ENCODE measurements around the gene TMX4.
"Not testable (repeated sequence)": the region's sequence is repeated elsewhere in the genome, so short reads cannot be mapped to it uniquely, and the experiment has no call there.

The TMX4 gene

GRCh38 chr20:7967199-7967844, 52.2 kb downstream of the TMX4 start:
- Histone ChIP-seq H3K4me1 (ENCODE audit: control insufficient read depth, insufficient read depth, low read length) (no peaks in the 10 kb centered on the region), H3K9ac (ENCODE audit: low read depth, low read length) (no peak overlapping the region), H3K36me3 (ENCODE audit: control insufficient read depth, insufficient read depth, low read length) (no peaks in the 10 kb centered on the region), H3K27me3 (ENCODE audit: control insufficient read depth, insufficient read depth, low read length) (no peaks in the 10 kb centered on the region), H3K9me3 (ENCODE audit: control insufficient read depth, insufficient read depth, low read length) (no peaks in the 10 kb centered on the region), H3K4me3 (ENCODE audit: low read depth, low read length) (no peak overlapping the region), H3K27ac (ENCODE audit: low read depth, low read length) (no peak overlapping the region)

- H3K9me3 ChIP-seq (ENCODE audit: control insufficient read depth, insufficient read depth, low read length), result no peaks in the 10 kb centered on the region
- no peak overlapping the region for H3K9ac ChIP-seq (ENCODE audit: low read depth, low read length)
- H3K4me3 ChIP-seq (ENCODE audit: low read depth, low read length), result no peak overlapping the region
These were observed 53.4 kb downstream of the TMX4 start for GRCh38 chr20:7966176-7966575.

GRCh38 chr20:7959484-7959883, 60.1 kb downstream of the TMX4 start:
- Histone ChIP-seq H3K27me3 (ENCODE audit: control insufficient read depth, insufficient read depth, low read length) (no peaks in the 10 kb centered on the region), H3K4me3 (ENCODE audit: low read depth, low read length) (no peak overlapping the region), H3K4me1 (ENCODE audit: control insufficient read depth, insufficient read depth, low read length) (no peaks in the 10 kb centered on the region), H3K9ac (ENCODE audit: low read depth, low read length) (no peak overlapping the region), H3K36me3 (ENCODE audit: control insufficient read depth, insufficient read depth, low read length) (no peaks in the 10 kb centered on the region), H3K9me3 (ENCODE audit: control insufficient read depth, insufficient read depth, low read length) (peaks cover 15% of the 10 kb centered on the region), H3K27ac (ENCODE audit: low read depth, low read length) (no peak overlapping the region)

More at GRCh38 chr20:7966176-7966575, 53.4 kb downstream of the TMX4 start:
- H3K36me3 ChIP-seq (ENCODE audit: control insufficient read depth, insufficient read depth, low read length), result no peaks in the 10 kb centered on the region
- no peaks in the 10 kb centered on the region for H3K27me3 ChIP-seq (ENCODE audit: control insufficient read depth, insufficient read depth, low read length)
- no peak overlapping the region for H3K27ac ChIP-seq (ENCODE audit: low read depth, low read length)
- H3K4me1 ChIP-seq (ENCODE audit: control insufficient read depth, insufficient read depth, low read length), result no peaks in the 10 kb centered on the region

DNA sequence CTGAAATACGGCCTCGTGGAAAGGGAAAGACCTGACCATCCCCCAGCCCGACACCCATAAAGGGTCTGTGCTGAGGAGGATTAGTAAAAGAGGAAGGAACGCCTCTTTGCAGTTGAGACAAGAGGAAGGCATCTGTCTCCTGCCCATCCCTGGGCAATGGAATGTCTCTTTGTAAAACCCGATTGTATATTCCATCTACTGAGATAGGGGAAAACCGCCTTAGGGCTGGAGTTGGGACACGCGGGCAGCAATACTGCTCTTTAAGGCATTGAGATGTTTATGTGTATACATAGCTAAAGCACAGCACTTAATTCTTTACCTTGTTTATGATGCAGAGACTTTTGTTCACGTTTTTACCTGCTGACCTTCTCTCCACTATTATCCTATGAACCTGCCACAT, 63.0 kb downstream of the TMX4 start:
- not testable (repeated sequence) for H3K9ac ChIP-seq (ENCODE audit: low read depth, low read length); H3K36me3 ChIP-seq (ENCODE audit: control insufficient read depth, insufficient read depth, low read length); H3K27me3 ChIP-seq (ENCODE audit: control insufficient read depth, insufficient read depth, low read length); H3K4me3 ChIP-seq (ENCODE audit: low read depth, low read length); H3K4me1 ChIP-seq (ENCODE audit: control insufficient read depth, insufficient read depth, low read length); H3K27ac ChIP-seq (ENCODE audit: low read depth, low read length)
- peaks cover 15% of the 10 kb centered on the region for H3K9me3 ChIP-seq (ENCODE audit: control insufficient read depth, insufficient read depth, low read length)

DNA sequence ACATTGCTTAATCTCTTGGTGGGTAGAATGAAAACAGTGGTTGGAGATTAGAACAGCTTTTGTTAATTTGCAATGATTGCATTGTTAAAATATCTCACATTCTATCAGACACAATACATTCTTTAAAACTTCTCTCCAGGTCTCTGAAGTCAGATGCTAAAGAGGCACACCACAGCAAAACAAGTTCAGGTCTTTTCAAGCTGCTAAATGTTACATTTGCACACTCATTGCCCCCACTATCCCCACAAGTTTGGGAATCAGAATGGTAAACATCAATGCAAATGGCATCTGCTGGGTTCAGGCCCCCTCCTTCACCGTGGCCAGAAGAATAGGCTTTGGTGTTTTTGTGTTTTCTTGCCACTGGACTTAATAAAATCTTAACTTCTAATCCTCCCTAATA, 69.2 kb downstream of the TMX4 start:
- Histone ChIP-seq H3K27me3 (ENCODE audit: control insufficient read depth, insufficient read depth, low read length) (no peaks in the 10 kb centered on the region), H3K9me3 (ENCODE audit: control insufficient read depth, insufficient read depth, low read length) (peaks cover 14% of the 10 kb centered on the region; the same call in 1 of the 2 replicates), H3K36me3 (ENCODE audit: control insufficient read depth, insufficient read depth, low read length) (no peaks in the 10 kb centered on the region), H3K4me1 (ENCODE audit: control insufficient read depth, insufficient read depth, low read length) (no peaks in the 10 kb centered on the region), H3K9ac (ENCODE audit: low read depth, low read length) (no peak overlapping the region), H3K4me3 (ENCODE audit: low read depth, low read length) (no peak overlapping the region), H3K27ac (ENCODE audit: low read depth, low read length) (peak overlapping the region; percentile 26)

- no peak overlapping the region for H3K4me3 ChIP-seq (ENCODE audit: low read depth, low read length)
- H3K4me1 ChIP-seq (ENCODE audit: control insufficient read depth, insufficient read depth, low read length), result no peaks in the 10 kb centered on the region
- H3K9me3 ChIP-seq (ENCODE audit: control insufficient read depth, insufficient read depth, low read length), result peaks cover 26% of the 10 kb centered on the region
- no peak overlapping the region for H3K27ac ChIP-seq (ENCODE audit: low read depth, low read length)
- H3K36me3 ChIP-seq (ENCODE audit: control insufficient read depth, insufficient read depth, low read length), result no peaks in the 10 kb centered on the region
- no peaks in the 10 kb centered on the region for H3K27me3 ChIP-seq (ENCODE audit: control insufficient read depth, insufficient read depth, low read length)
- no peak overlapping the region for H3K9ac ChIP-seq (ENCODE audit: low read depth, low read length)
These were observed 75.7 kb downstream of the TMX4 start for GRCh38 chr20:7943891-7944290.

DNA sequence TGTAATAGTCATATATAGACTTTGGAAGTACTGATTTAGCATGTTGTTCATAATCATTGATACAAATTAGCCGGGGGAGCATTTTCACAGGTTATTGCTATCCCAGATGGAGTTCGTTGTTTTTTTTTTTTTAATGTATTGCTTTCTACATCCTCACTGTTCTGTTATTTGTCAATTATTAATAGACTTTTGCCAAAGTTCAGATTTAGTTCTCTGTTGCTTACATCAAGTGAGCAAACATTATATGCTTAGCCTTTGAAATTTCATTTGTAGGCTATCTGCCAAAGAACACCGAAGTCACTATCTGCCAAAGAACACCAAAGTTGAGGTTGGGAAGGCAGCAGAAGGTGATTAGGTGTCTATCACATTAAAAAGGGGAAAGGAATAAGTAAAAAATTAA, 79.2 kb downstream of the TMX4 start, which contains the start of gene HAO1:
Gene HAO1, minus strand, starts transcription at position 118 of the 400 bp plus-strand sequence. Its CDS starts 36 bp downstream, at position 82.
- Histone ChIP-seq H3K9ac (ENCODE audit: low read depth, low read length) (no peak within 1 kb of the TSS), H3K9me3 (ENCODE audit: control insufficient read depth, insufficient read depth, low read length) (peaks cover 12% of the 10 kb centered on the region), H3K27me3 (ENCODE audit: control insufficient read depth, insufficient read depth, low read length) (no peaks in the 10 kb centered on the region), H3K27ac (ENCODE audit: low read depth, low read length) (no peak within 1 kb of the TSS), H3K4me1 (ENCODE audit: control insufficient read depth, insufficient read depth, low read length) (no peaks in the 10 kb centered on the region), H3K4me3 (ENCODE audit: low read depth, low read length) (no peak within 1 kb of the TSS), H3K36me3 (ENCODE audit: control insufficient read depth, insufficient read depth, low read length) (no peaks in the 10 kb centered on the region)

DNA sequence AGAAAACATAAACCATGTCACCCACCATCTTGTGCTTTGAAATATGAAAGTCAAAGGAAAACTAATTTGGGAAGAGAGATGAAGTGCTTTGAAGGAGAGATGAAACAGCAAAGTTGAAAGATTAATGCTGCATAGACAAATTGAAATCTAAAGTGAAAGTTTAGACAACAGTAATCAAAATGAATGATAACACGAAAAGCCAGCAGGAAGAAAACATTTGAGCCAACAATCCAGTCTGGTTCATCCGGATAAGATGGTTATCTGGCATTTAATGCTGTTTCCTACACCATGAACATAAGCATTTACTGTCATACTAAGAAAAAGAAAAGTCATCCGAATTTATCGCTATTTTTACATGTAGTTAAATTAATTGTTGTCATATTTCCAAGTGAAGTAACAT, 79.9 kb downstream of the TMX4 start:
- H3K27me3 ChIP-seq (ENCODE audit: control insufficient read depth, insufficient read depth, low read length), result no peaks in the 10 kb centered on the region
- H3K4me3 ChIP-seq (ENCODE audit: low read depth, low read length), result no peak overlapping the region
- H3K9ac ChIP-seq (ENCODE audit: low read depth, low read length), result no peak overlapping the region
- peaks cover 12% of the 10 kb centered on the region for H3K9me3 ChIP-seq (ENCODE audit: control insufficient read depth, insufficient read depth, low read length)
- H3K27ac ChIP-seq (ENCODE audit: low read depth, low read length), result no peak overlapping the region
- no peaks in the 10 kb centered on the region for H3K4me1 ChIP-seq (ENCODE audit: control insufficient read depth, insufficient read depth, low read length)
- H3K36me3 ChIP-seq (ENCODE audit: control insufficient read depth, insufficient read depth, low read length), result no peaks in the 10 kb centered on the region

DNA sequence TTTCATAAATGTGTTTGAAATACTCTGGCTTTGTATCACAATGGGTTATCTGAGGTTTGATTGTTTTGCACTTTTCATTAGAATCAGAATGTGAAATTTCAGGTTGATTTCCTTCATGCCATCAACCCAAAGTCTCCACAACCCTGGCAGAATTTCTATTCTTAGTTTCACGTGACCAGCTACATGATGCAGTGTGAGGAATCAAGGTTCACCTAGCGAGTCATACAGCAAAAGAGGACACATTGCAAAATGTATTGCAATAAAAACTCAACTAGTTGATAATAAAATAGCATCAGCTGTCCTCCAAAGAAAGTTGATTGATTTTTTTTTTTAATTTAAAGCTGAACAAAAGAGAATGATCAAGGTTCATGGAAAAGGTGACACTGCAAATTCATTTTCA, 81.5 kb downstream of the TMX4 start:
- Histone ChIP-seq H3K9me3 (ENCODE audit: control insufficient read depth, insufficient read depth, low read length) (peaks cover 12% of the 10 kb centered on the region), H3K4me3 (ENCODE audit: low read depth, low read length) (no peak overlapping the region), H3K36me3 (ENCODE audit: control insufficient read depth, insufficient read depth, low read length) (no peaks in the 10 kb centered on the region), H3K4me1 (ENCODE audit: control insufficient read depth, insufficient read depth, low read length) (no peaks in the 10 kb centered on the region), H3K27me3 (ENCODE audit: control insufficient read depth, insufficient read depth, low read length) (no peaks in the 10 kb centered on the region), H3K27ac (ENCODE audit: low read depth, low read length) (no peak overlapping the region), H3K9ac (ENCODE audit: low read depth, low read length) (no peak overlapping the region)

DNA sequence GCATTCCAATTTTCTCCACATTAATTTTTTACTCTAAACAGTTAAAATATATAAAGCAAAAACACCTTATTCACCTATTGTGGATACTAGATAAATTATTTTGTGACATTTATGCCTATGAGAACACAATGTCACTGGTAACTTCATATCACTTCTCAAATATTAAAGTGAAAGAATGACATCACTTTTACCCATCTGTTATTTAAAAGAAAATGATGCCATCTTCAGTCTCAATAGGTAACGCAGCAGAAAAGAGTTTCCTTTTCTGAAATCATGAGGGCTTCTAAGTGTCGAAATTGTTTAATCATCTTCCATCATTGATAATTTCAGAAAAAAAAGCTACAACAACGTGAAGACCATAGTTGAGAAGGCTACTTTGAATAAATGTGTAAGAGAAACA, 82.2 kb downstream of the TMX4 start:
- Histone ChIP-seq H3K36me3 (ENCODE audit: control insufficient read depth, insufficient read depth, low read length) (no peaks in the 10 kb centered on the region), H3K4me3 (ENCODE audit: low read depth, low read length) (no peak overlapping the region), H3K4me1 (ENCODE audit: control insufficient read depth, insufficient read depth, low read length) (no peaks in the 10 kb centered on the region), H3K9me3 (ENCODE audit: control insufficient read depth, insufficient read depth, low read length) (peaks cover 12% of the 10 kb centered on the region), H3K27ac (ENCODE audit: low read depth, low read length) (no peak overlapping the region), H3K27me3 (ENCODE audit: control insufficient read depth, insufficient read depth, low read length) (no peaks in the 10 kb centered on the region), H3K9ac (ENCODE audit: low read depth, low read length) (no peak overlapping the region)

DNA sequence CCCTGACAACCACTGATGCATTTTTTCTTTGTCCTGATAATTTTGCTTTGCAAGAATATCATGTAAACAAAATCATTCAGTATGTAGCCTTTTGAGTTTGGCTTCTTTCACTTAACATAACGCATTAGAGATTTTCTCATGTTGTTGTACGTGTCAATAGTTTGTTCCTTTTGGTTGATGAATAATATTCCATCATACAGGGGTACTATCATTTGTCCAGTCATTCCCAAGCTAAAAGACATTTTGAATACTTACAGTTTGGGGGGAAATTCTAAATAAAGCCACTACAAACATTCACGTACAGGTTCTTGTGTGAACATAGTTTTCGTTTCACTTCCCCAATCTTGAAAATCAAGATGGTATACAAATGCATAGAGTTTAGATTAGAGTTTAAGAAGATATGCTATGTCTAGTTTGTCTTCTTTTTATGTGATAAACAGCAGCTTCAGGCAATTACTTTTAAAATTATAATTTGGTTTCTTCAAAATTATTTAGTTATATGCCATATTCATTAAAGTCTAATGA, 84.5 kb downstream of the TMX4 start:
- H3K27ac ChIP-seq (ENCODE audit: low read depth, low read length), result no peak overlapping the region
- no peaks in the 10 kb centered on the region for H3K4me1 ChIP-seq (ENCODE audit: control insufficient read depth, insufficient read depth, low read length)
- no peaks in the 10 kb centered on the region for H3K27me3 ChIP-seq (ENCODE audit: control insufficient read depth, insufficient read depth, low read length)
- H3K36me3 ChIP-seq (ENCODE audit: control insufficient read depth, insufficient read depth, low read length), result no peaks in the 10 kb centered on the region
- H3K4me3 ChIP-seq (ENCODE audit: low read depth, low read length), result no peak overlapping the region
- no peaks in the 10 kb centered on the region for H3K9me3 ChIP-seq (ENCODE audit: control insufficient read depth, insufficient read depth, low read length)
- H3K9ac ChIP-seq (ENCODE audit: low read depth, low read length), result no peak overlapping the region
